Adrenal gland (tissue), 5 donors: ENCODE data around the gene SLC7A14.

Experiments
- CTCF ChIP-seq, 6 experiments: fragments of 450-650 bp in 4 of 6; fragments of 200-600 bp in 2 of 6; sonication (generic) in 1 of 6; IDR thresholded peaks; 1 replicate in 5 of 6; 2 replicates in 1 of 6; pipeline versions ENCODE4 v1.5.1 to v1.8.0; 2016 to 2021; ENCODE audit warnings: antibody characterized with exemption in 6 of 6, mild to moderate bottlenecking in 2 of 6, moderate library complexity in 1 of 6
- POLR2A ChIP-seq, 2 donors: fragments of 450-650 bp; IDR thresholded peaks; one replicate each; pipeline ENCODE4 v1.6.1; 2017; ENCODE audit warnings: antibody characterized with exemption in 2 of 2, mild to moderate bottlenecking in 2 of 2, moderate library complexity in 1 of 2
- donor health status: DM: no; HTN: no; CAD: no.

GRCh38 chr3:170471149-170471548, 114.7 kb downstream of the SLC7A14 start:
- TF ChIP-seq CTCF (IDR thresholded peaks at IDR 0.05) (no peak), POLR2A (IDR thresholded peaks at IDR 0.05) (no peak)
